ENCODE results near the gene ARHGAP26. TPM values are rescaled to one million over a fixed set of nuclear protein-coding genes. Genes with fewer than 3 reads are reported as not detected.

The ARHGAP26 gene
- total and polyA plus RNA-seq, 2 experiments from 2014 or later = 9.5 to 16.8 TPM

DNA sequence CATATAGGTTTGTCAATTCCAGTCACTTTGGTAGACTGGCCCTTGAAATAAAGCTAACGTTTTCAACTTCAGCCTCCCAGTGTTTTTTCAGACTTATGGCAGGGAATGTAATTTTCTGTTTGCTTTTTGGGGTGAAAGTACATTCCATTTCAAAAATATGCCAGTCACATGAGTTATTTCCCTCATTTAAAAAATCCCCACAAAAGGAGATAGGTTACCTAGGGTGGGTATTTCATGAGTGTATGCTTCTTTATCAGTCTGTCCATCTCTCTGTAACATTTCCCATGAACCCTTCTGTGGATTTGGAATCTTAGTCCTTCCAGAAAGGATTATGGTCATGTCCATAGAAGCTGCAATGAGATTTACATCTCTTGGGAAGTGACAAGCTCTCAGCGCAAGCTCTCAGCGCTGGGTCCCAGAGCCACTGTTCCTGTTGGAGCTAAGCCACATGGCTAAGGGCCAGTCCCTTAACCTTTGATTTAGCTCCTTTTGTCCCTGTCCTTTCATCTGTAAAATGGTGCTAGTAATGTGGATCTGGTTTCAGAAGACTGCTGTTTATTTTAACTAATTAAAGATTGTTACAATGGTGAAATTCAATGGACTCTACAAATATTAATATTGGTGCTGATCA, 338.4 kb downstream of the ARHGAP26 start:
- Histone ChIP-seq H3K4me2 (no peak overlapping the region), H3K27ac (ENCODE audit: low read depth) (no peak overlapping the region), H4K20me1 (replicated peaks; ENCODE audit: insufficient read depth) (no peaks in the 10 kb centered on the region), H3F3A (replicated peaks; ENCODE audit: low read depth) (no peaks in the 10 kb centered on the region), H3K4me3 (no peak overlapping the region), H3K36me3 (ENCODE audit: insufficient read depth) (no peaks in the 10 kb centered on the region), H3K9me2 (ENCODE audit: insufficient read depth) (peaks cover 4% of the 10 kb centered on the region), H2AFZ (no peak overlapping the region), H3K4me1 (ENCODE audit: insufficient read depth) (peaks cover 20% of the 10 kb centered on the region), H3K27me3 (ENCODE audit: insufficient read depth) (no peaks in the 10 kb centered on the region), H3K79me2 (replicated peaks; ENCODE audit: insufficient read depth) (no peaks in the 10 kb centered on the region)
- peaks cover 27% of the 10 kb centered on the region for H3K4me1 Mint-ChIP-seq
- no peaks in the 10 kb centered on the region for H3K9me3 Mint-ChIP-seq
- no peak for TF ChIP-seq EZH2 (IDR thresholded peaks at IDR 0.05; ENCODE audit: low read depth, unreplicated experiment)
- no peak for TF ChIP-seq ZNF114 (CRISPR knock-in tag; IDR thresholded peaks at IDR 0.05)
- no peak for TF ChIP-seq EZH2phosphoT487 (IDR thresholded peaks at IDR 0.05; ENCODE audit: unreplicated experiment)
- TF ChIP-seq POLR2AphosphoS5 (IDR thresholded peaks at IDR 0.05; ENCODE audit: low read depth) = no peak
- TF ChIP-seq, protein P1, sequence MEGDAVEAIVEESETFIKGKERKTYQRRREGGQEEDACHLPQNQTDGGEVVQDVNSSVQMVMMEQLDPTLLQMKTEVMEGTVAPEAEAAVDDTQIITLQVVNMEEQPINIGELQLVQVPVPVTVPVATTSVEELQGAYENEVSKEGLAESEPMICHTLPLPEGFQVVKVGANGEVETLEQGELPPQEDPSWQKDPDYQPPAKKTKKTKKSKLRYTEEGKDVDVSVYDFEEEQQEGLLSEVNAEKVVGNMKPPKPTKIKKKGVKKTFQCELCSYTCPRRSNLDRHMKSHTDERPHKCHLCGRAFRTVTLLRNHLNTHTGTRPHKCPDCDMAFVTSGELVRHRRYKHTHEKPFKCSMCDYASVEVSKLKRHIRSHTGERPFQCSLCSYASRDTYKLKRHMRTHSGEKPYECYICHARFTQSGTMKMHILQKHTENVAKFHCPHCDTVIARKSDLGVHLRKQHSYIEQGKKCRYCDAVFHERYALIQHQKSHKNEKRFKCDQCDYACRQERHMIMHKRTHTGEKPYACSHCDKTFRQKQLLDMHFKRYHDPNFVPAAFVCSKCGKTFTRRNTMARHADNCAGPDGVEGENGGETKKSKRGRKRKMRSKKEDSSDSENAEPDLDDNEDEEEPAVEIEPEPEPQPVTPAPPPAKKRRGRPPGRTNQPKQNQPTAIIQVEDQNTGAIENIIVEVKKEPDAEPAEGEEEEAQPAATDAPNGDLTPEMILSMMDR (conservative IDR thresholded peaks at IDR 0.05; ENCODE audit: low read depth in 2 of 2) = no peak
- TF ChIP-seq, protein P2, sequence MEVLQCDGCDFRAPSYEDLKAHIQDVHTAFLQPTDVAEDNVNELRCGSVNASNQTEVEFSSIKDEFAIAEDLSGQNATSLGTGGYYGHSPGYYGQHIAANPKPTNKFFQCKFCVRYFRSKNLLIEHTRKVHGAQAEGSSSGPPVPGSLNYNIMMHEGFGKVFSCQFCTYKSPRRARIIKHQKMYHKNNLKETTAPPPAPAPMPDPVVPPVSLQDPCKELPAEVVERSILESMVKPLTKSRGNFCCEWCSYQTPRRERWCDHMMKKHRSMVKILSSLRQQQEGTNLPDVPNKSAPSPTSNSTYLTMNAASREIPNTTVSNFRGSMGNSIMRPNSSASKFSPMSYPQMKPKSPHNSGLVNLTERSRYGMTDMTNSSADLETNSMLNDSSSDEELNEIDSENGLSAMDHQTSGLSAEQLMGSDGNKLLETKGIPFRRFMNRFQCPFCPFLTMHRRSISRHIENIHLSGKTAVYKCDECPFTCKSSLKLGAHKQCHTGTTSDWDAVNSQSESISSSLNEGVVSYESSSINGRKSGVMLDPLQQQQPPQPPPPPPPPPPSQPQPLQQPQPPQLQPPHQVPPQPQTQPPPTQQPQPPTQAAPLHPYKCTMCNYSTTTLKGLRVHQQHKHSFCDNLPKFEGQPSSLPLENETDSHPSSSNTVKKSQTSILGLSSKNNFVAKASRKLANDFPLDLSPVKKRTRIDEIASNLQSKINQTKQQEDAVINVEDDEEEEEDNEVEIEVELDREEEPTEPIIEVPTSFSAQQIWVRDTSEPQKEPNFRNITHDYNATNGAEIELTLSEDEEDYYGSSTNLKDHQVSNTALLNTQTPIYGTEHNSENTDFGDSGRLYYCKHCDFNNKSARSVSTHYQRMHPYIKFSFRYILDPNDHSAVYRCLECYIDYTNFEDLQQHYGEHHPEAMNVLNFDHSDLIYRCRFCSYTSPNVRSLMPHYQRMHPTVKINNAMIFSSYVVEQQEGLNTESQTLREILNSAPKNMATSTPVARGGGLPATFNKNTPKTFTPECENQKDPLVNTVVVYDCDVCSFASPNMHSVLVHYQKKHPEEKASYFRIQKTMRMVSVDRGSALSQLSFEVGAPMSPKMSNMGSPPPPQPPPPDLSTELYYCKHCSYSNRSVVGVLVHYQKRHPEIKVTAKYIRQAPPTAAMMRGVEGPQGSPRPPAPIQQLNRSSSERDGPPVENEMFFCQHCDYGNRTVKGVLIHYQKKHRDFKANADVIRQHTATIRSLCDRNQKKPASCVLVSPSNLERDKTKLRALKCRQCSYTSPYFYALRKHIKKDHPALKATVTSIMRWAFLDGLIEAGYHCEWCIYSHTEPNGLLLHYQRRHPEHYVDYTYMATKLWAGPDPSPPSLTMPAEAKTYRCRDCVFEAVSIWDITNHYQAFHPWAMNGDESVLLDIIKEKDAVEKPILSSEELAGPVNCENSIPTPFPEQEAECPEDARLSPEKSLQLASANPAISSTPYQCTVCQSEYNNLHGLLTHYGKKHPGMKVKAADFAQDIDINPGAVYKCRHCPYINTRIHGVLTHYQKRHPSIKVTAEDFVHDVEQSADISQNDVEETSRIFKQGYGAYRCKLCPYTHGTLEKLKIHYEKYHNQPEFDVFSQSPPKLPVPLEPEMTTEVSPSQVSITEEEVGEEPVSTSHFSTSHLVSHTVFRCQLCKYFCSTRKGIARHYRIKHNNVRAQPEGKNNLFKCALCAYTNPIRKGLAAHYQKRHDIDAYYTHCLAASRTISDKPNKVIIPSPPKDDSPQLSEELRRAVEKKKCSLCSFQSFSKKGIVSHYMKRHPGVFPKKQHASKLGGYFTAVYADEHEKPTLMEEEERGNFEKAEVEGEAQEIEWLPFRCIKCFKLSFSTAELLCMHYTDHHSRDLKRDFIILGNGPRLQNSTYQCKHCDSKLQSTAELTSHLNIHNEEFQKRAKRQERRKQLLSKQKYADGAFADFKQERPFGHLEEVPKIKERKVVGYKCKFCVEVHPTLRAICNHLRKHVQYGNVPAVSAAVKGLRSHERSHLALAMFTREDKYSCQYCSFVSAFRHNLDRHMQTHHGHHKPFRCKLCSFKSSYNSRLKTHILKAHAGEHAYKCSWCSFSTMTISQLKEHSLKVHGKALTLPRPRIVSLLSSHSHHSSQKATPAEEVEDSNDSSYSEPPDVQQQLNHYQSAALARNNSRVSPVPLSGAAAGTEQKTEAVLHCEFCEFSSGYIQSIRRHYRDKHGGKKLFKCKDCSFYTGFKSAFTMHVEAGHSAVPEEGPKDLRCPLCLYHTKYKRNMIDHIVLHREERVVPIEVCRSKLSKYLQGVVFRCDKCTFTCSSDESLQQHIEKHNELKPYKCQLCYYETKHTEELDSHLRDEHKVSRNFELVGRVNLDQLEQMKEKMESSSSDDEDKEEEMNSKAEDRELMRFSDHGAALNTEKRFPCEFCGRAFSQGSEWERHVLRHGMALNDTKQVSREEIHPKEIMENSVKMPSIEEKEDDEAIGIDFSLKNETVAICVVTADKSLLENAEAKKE (CRISPR knock-in tag; IDR thresholded peaks at IDR 0.05) = no peak
- TF ChIP-seq, protein P3, sequence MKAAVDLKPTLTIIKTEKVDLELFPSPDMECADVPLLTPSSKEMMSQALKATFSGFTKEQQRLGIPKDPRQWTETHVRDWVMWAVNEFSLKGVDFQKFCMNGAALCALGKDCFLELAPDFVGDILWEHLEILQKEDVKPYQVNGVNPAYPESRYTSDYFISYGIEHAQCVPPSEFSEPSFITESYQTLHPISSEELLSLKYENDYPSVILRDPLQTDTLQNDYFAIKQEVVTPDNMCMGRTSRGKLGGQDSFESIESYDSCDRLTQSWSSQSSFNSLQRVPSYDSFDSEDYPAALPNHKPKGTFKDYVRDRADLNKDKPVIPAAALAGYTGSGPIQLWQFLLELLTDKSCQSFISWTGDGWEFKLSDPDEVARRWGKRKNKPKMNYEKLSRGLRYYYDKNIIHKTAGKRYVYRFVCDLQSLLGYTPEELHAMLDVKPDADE (IDR thresholded peaks at IDR 0.05) = no peak
- no peak for TF ChIP-seq STAT1 (IDR thresholded peaks at IDR 0.05; ENCODE audit: unreplicated experiment)
- no peak for TF ChIP-seq JUNB (IDR thresholded peaks at IDR 0.05; ENCODE audit: unreplicated experiment)
- TF ChIP-seq, protein P4, sequence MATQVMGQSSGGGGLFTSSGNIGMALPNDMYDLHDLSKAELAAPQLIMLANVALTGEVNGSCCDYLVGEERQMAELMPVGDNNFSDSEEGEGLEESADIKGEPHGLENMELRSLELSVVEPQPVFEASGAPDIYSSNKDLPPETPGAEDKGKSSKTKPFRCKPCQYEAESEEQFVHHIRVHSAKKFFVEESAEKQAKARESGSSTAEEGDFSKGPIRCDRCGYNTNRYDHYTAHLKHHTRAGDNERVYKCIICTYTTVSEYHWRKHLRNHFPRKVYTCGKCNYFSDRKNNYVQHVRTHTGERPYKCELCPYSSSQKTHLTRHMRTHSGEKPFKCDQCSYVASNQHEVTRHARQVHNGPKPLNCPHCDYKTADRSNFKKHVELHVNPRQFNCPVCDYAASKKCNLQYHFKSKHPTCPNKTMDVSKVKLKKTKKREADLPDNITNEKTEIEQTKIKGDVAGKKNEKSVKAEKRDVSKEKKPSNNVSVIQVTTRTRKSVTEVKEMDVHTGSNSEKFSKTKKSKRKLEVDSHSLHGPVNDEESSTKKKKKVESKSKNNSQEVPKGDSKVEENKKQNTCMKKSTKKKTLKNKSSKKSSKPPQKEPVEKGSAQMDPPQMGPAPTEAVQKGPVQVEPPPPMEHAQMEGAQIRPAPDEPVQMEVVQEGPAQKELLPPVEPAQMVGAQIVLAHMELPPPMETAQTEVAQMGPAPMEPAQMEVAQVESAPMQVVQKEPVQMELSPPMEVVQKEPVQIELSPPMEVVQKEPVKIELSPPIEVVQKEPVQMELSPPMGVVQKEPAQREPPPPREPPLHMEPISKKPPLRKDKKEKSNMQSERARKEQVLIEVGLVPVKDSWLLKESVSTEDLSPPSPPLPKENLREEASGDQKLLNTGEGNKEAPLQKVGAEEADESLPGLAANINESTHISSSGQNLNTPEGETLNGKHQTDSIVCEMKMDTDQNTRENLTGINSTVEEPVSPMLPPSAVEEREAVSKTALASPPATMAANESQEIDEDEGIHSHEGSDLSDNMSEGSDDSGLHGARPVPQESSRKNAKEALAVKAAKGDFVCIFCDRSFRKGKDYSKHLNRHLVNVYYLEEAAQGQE (IDR thresholded peaks at IDR 0.05; ENCODE audit: unreplicated experiment) = no peak
- TF ChIP-seq ZNF331 (CRISPR knock-in tag; IDR thresholded peaks at IDR 0.05; ENCODE audit: low read depth) = no peak
- TF ChIP-seq NANOG (IDR thresholded peaks at IDR 0.05; ENCODE audit: borderline replicate concordance) = no peak
- 0 out of 2 replicates have a peak overlapping the region, but pooled peaks have one; percentile 40 for H3K27ac Mint-ChIP-seq
- H3K36me3 Mint-ChIP-seq (ENCODE audit: low read depth) = peaks cover under 1% of the 10 kb centered on the region; the same call in 1 of the 3 replicates
- peaks cover 2% of the 10 kb centered on the region for H3K27me3 Mint-ChIP-seq (ENCODE audit: insufficient read depth, low read depth, poor library complexity)
- no peak for DNase-seq (ENCODE audit: low spot score)
- ATAC-seq = no peak
- H3K4me3 Mint-ChIP-seq = no peak overlapping the region

All from GM23338 (cell line).